Panc1 (cell line): Measurements from ENCODE around the gene FSTL4. TPM values are rescaled to one million over a fixed set of nuclear protein-coding genes. Genes with fewer than 3 reads are reported as not detected.

Experiments
- ATAC-seq: fragments of 200-7000 bp; cut with Tn5 transposase; 2 replicates; pipeline ENCODE4 v1.9.1; 2020; ENCODE audit warnings: mild to moderate bottlenecking, moderate library complexity
- BruUV-seq: library from RNA; stranded (reverse); fragments of 400-500 nt; replicated peaks from 2 replicates; lab custom pipeline; 2021; lab: Mats Ljungman, UMichigan
- CTCF ChIA-PET: fragments of 300-600 bp; sonication (Branson Sonifier 250); formaldehyde crosslinking; loops from one replicate; lab custom pipeline; 2022; ENCODE audit warnings: antibody characterized with exemption; lab: Charles Lee
- POLR2A ChIA-PET: fragments of 300-600 bp; sonication (Branson Sonifier 250); formaldehyde crosslinking; loops from one replicate; lab custom pipeline; 2022; ENCODE audit warnings: antibody characterized with exemption; lab: Charles Lee
- DNase-seq: peaks from one replicate; pipeline ENCODE4 v3.0.0-alpha.2; 2010; ENCODE audit warnings: low read depth, low spot score
- H3K27ac ChIP-seq: 2 replicates; pipeline ENCODE4 v1.5.1; 2011; ENCODE audit warnings: mild to moderate bottlenecking, low read length, inconsistent platforms
- H3K27me3 ChIP-seq: fragments of 200-500 bp; sonication (Bioruptor generic); 2 replicates; pipeline ENCODE4 v1.6.0; 2014; ENCODE audit warnings: low read length, inconsistent platforms; ENCODE audit not compliant: control insufficient read depth, insufficient read depth
- H3K36me3 ChIP-seq: fragments of 200-500 bp; sonication (Bioruptor generic); 2 replicates; pipeline ENCODE4 v1.5.1; 2014; ENCODE audit warnings: inconsistent platforms, mild to moderate bottlenecking, low read length, moderate library complexity; ENCODE audit not compliant: control insufficient read depth, insufficient read depth
- H3K4me1 ChIP-seq: 2 replicates; pipeline ENCODE4 v1.5.1; 2011; ENCODE audit warnings: inconsistent platforms, mild to moderate bottlenecking, low read length, moderate library complexity; ENCODE audit not compliant: control insufficient read depth, insufficient read depth
- H3K4me3 ChIP-seq, 2 experiments: 2 replicates each; pipeline ENCODE4 v1.5.1; 2011 to 2012; ENCODE audit warnings: low read depth in 2 of 2, low read length in 2 of 2, mild to moderate bottlenecking in 2 of 2, inconsistent platforms in 1 of 2, moderate library complexity in 1 of 2
- H3K9me3 ChIP-seq: fragments of 200-500 bp; sonication (Bioruptor generic); 2 replicates; pipeline ENCODE4 v1.5.1; 2014; ENCODE audit warnings: low read depth, mild to moderate bottlenecking, inconsistent platforms, low read length, moderate library complexity; ENCODE audit not compliant: control insufficient read depth, insufficient read depth
- POLR2AphosphoS5 ChIP-seq: IDR thresholded peaks from 2 replicates; pipeline ENCODE4 v1.6.1; 2012; ENCODE audit warnings: mild to moderate bottlenecking, low read depth, low read length, moderate library complexity
- SIN3A ChIP-seq: IDR thresholded peaks from 2 replicates; pipeline ENCODE4 v1.6.1; 2012; ENCODE audit warnings: low read depth, mild to moderate bottlenecking, low read length, moderate library complexity, borderline replicate concordance; ENCODE audit not compliant: insufficient read depth
- TCF7L2 ChIP-seq: IDR thresholded peaks from 2 replicates; pipeline ENCODE4 v1.6.1; 2011; ENCODE audit warnings: mild to moderate bottlenecking, low read depth, low read length, inconsistent platforms
- in situ Hi-C: cut with HindIII; loops from 2 replicates; pipeline ENCODE4 v1.10.0; 2016; ENCODE audit warnings: low sequenced_read_pairs, low pct_unique_long_range_greater_than_20kb
- intact Hi-C: fragments of 100-400 bp; cut with micrococcal nuclease; formaldehyde crosslinking; loops from one replicate; pipeline ENCODE4 v1.10.0; 2022; ENCODE audit not compliant: unreplicated experiment
- total RNA-seq: library from RNA; stranded (reverse); gene quantifications from one replicate; pipeline ENCODE4 v1.2.1, GENCODE V29; 2021; ENCODE audit not compliant: unreplicated experiment
- TF ChIP-seq, protein P1 (sequence below): fragments of 450-650 bp; IDR thresholded peaks from 2 replicates; pipeline ENCODE4 v1.5.1; 2017; ENCODE audit warnings: mild to moderate bottlenecking
- TF ChIP-seq, protein P2 (sequence below), 2 experiments: IDR thresholded peaks; 2 replicates each; pipeline ENCODE4 v1.6.1; 2011 to 2012; ENCODE audit warnings: low read depth in 2 of 2, control low read depth in 1 of 2, low read length in 1 of 2, mild to moderate bottlenecking in 1 of 2, moderate library complexity in 1 of 2; ENCODE audit not compliant: insufficient read depth in 1 of 2

The FSTL4 gene
- total RNA-seq, 1 experiment from 2014 or later, result 0.18 TPM

DNA sequence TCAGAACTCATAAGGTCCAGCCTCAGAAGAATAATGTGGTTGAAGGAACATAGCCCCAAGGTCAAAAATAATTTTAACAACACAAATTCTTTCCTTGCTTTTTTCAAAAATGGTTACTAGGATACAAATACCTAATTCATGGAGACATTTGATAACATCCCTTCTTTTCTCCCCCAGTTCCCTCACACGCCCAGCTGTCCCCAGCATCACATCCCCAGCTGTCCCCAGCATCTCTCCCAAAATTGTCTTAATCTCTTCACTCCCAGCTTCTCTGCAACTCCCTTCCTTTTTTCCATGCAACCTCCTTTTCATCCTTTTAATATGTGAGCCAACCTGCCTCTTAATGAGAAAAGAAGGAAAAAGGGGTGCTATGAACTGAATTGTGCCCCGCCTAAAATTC, 77.8 kb downstream of the FSTL4 start:
- ChIA-PET CTCF (interaction anchor here (0.5 kb wide), 1 partner anchor 516 kb away, joined by 4 read pairs; no protein-coding TSS in a partner anchor), POLR2A (no interaction called here)
- ATAC-seq (no peak), DNase-seq (no peak)
- no peak for TF ChIP-seq SIN3A
- intact Hi-C loops, result no loop called here
- H3K4me3 ChIP-seq, result no peak overlapping the region
- no TSS peak for BruUV-seq
- H3K9me3 ChIP-seq, result no peaks in the 10 kb centered on the region
- in situ Hi-C loops, result no loop called here
- no peak overlapping the region for H3K27ac ChIP-seq
- no peaks in the 10 kb centered on the region for H3K36me3 ChIP-seq
- H3K27me3 ChIP-seq, result peaks cover 6% of the 10 kb centered on the region
- H3K4me1 ChIP-seq, result no peaks in the 10 kb centered on the region

DNA sequence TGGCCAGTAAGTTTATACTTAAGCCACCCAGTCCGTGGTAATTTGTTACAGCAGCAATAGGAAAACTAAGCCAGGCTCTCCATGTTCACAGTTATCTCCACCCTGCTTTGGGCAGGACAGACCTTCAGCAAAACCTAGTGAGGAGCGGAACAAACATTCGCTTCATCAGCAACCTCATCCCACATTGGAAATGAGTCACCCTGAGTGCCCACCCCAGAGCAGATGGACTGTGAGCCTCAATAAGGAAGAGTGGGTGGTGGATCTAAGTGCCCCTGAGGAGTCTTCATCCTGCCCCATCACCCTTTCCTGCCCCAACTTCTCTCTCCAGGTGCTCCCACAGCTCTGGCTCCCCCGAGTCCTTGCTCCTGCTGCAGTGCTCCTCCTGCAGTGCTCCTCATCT, 78.8 kb downstream of the FSTL4 start:
- TF ChIP-seq TCF7L2 (no peak), SIN3A (no peak), POLR2AphosphoS5 (no peak)
- TF ChIP-seq, protein P1, sequence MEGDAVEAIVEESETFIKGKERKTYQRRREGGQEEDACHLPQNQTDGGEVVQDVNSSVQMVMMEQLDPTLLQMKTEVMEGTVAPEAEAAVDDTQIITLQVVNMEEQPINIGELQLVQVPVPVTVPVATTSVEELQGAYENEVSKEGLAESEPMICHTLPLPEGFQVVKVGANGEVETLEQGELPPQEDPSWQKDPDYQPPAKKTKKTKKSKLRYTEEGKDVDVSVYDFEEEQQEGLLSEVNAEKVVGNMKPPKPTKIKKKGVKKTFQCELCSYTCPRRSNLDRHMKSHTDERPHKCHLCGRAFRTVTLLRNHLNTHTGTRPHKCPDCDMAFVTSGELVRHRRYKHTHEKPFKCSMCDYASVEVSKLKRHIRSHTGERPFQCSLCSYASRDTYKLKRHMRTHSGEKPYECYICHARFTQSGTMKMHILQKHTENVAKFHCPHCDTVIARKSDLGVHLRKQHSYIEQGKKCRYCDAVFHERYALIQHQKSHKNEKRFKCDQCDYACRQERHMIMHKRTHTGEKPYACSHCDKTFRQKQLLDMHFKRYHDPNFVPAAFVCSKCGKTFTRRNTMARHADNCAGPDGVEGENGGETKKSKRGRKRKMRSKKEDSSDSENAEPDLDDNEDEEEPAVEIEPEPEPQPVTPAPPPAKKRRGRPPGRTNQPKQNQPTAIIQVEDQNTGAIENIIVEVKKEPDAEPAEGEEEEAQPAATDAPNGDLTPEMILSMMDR, result no peak
- TF ChIP-seq, protein P2, sequence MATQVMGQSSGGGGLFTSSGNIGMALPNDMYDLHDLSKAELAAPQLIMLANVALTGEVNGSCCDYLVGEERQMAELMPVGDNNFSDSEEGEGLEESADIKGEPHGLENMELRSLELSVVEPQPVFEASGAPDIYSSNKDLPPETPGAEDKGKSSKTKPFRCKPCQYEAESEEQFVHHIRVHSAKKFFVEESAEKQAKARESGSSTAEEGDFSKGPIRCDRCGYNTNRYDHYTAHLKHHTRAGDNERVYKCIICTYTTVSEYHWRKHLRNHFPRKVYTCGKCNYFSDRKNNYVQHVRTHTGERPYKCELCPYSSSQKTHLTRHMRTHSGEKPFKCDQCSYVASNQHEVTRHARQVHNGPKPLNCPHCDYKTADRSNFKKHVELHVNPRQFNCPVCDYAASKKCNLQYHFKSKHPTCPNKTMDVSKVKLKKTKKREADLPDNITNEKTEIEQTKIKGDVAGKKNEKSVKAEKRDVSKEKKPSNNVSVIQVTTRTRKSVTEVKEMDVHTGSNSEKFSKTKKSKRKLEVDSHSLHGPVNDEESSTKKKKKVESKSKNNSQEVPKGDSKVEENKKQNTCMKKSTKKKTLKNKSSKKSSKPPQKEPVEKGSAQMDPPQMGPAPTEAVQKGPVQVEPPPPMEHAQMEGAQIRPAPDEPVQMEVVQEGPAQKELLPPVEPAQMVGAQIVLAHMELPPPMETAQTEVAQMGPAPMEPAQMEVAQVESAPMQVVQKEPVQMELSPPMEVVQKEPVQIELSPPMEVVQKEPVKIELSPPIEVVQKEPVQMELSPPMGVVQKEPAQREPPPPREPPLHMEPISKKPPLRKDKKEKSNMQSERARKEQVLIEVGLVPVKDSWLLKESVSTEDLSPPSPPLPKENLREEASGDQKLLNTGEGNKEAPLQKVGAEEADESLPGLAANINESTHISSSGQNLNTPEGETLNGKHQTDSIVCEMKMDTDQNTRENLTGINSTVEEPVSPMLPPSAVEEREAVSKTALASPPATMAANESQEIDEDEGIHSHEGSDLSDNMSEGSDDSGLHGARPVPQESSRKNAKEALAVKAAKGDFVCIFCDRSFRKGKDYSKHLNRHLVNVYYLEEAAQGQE (IDR thresholded peaks at IDR 0.05; ENCODE audit: insufficient read depth in 1 of 2, low read depth in 2 of 2, low read length in 1 of 2), result no peak
- no TSS peak for BruUV-seq
- in situ Hi-C loops, result no loop called here
- no peaks in the 10 kb centered on the region for H3K36me3 ChIP-seq
- no peak overlapping the region for H3K4me3 ChIP-seq
- intact Hi-C loops, result no loop called here
- POLR2A ChIA-PET, result no interaction called here
- H3K4me1 ChIP-seq, result no peaks in the 10 kb centered on the region
- no peak for ATAC-seq
- no peak overlapping the region for H3K27ac ChIP-seq
- peaks cover 6% of the 10 kb centered on the region for H3K27me3 ChIP-seq
- no peak for DNase-seq
- H3K9me3 ChIP-seq, result no peaks in the 10 kb centered on the region
- CTCF ChIA-PET, result no interaction called here

DNA sequence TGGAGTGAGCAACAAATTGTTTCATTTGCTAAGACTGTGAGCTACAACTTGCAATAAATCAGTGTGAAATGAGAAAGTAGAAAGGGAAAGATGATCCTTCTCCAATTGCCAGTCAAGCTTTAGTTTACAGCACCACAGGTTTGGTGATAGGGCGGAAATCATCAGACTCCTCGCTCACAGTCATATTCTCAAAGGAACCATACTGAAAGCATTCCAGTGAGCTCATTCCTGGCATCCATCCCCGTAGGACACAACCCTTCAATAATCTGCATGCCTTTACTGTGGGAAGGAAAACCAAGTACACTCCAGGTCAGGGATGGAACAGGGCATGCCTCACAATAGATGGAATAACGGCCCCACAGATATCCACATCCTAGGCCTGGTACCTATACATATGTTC, 80.7 kb downstream of the FSTL4 start:
- CTCF ChIA-PET, result no interaction called here
- H3K27ac ChIP-seq, result no peak overlapping the region
- in situ Hi-C loops (no loop called here), intact Hi-C loops (no loop called here)
- peaks cover 4% of the 10 kb centered on the region for H3K27me3 ChIP-seq
- no peak for TF ChIP-seq TCF7L2
- TF ChIP-seq, protein P1, result no peak
- BruUV-seq, result no TSS peak
- H3K4me3 ChIP-seq, result no peak overlapping the region
- no peaks in the 10 kb centered on the region for H3K36me3 ChIP-seq
- POLR2A ChIA-PET, result interaction anchor here (0.6 kb wide), 1 partner anchor 830 kb away, joined by 6 read pairs; no protein-coding TSS in a partner anchor
- no peaks in the 10 kb centered on the region for H3K4me1 ChIP-seq
- no peaks in the 10 kb centered on the region for H3K9me3 ChIP-seq
- ATAC-seq, result no peak
- DNase-seq, result no peak
